NCI-H187 (cell line): Measurements from ENCODE around the gene FSTL5.

ENCODE experiments used
- DNase-seq, 2 experiments: peaks; one replicate each; lab custom pipeline; 2025; lab: John Stamatoyannopoulos, UW

The FSTL5 gene

DNA sequence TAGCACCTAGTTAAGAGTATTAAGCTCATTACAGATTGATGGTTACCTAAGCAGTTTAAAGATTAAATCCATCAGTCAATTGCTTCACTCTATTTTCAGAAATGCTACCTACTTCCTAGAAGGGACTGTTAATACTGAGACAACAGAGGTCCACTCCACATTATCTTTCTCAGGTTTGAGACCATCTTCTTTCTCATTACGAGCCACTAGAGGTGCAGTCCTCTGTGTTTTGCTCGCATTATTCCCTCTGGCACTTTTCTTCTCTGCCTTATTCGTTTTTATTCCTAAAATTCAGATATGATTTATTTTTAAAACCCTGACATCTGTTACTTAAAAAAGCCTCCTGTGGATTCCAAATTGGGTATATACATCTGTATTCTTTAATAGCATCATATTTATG, 459.1 kb downstream of the FSTL5 start:
- DNase-seq: no peak

DNA sequence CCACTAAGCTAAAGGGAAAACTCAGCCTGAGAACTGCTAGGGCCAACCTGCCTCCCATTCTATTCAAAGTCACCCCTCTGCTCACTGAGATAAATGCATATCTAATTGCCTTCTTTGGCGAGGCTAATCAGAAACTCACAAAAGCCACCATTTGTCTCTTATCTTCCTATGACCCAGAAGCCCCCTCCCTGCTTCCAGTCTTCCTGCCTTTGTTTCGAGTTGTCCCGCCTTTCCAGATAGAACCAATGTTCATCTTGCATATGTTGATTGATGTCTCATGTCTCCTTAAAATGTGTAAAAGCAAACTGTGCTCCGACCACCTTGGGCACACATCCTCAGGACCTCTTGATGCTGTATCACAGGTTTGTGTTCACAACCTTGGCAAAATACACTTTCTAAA, 459.8 kb downstream of the FSTL5 start:
- DNase-seq: no peak

DNA sequence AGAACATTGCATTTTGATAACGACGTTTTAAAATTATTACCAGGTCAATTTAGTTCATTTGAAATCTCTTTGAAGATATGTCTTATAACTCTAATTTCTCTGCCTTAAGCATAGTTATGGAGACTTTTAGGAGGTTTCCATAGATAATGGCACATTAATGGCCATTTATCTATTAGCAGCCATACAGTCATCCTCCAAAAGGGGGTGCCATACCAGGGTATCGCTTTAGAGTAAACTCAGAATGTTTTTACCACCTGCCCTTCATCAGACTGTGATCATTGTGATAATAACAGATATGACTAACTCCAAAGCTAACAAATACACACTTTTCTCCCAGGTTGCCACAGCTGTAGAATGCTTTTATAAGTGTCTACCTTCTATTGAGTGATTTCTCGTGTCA, 461.5 kb downstream of the FSTL5 start:
- no peak for DNase-seq

DNA sequence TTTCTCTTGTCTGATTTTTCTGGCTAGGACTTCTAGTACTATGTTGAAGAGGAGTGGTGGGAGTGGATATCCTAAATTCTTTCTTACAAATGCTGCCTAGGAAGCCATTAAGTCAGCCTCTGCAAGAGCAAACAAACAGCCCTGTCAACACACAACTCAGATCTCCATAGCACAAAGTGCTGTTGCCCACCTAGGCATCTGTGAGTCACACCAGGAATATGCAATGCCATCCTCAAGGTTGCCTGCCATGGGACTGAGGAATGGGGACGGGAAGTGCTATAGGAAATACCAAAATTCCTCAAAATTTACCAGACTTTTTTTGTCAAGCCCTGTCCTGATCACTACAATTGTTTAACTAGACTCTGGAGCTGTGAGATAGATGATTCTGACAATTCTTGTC, 466.9 kb downstream of the FSTL5 start:
- DNase-seq: no peak

DNA sequence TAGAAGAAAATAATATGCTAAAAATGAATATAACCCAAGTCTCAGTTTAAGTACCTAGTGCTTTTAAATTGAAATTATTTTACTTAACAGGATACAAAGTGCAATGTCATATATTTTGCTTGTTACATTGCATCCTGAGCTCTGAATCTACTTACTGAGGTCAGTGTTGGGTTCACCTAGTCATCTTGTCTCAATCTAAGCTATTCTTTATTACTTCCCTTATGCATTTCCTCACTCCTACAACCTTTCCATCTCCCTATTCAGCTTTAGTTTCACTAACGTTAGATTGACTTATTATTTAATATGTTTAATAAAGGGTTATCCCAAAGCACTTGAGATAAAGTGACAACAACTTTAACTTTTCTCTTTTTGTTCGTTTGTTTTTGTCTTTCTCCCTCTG, 483.7 kb downstream of the FSTL5 start:
- DNase-seq: no peak

DNA sequence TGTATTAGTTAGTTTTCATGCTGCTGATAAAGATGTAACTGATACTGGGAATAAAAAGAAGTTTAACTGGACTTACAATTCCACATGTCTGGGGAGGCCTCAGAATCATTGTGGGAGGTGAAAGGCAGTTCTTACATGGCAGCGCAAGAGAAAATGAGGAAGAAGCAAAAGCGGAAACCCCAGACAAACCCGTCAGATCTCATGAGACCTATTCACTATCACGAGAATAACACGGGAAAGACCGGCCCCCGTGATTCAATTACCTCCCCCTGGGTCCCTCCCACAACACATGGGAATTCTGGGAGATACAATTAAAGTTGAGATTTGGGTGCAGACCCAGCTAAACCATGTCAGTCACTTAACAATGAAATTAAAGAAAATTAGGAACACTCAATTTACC, 499.1 kb downstream of the FSTL5 start:
- no peak for DNase-seq

DNA sequence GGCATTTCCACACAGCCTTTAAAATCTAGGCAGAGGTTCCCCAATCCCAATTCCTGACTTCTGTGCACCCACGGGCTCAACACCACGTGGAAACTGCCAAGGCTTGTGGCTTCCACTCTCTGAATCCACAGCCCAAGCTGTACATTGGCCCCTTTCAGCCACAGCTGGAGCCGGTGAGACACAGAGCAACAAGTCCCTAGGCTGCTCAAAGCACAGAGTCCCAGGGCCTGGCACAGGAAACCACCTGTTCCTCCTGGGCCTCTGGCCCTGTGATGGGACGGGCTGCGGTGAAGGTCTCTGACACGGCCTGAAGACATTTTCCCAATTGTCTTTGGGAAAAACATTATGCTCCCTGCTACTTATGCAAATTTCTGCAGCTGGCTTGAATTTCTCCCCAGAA, 500.0 kb downstream of the FSTL5 start:
- DNase-seq: no peak

DNA sequence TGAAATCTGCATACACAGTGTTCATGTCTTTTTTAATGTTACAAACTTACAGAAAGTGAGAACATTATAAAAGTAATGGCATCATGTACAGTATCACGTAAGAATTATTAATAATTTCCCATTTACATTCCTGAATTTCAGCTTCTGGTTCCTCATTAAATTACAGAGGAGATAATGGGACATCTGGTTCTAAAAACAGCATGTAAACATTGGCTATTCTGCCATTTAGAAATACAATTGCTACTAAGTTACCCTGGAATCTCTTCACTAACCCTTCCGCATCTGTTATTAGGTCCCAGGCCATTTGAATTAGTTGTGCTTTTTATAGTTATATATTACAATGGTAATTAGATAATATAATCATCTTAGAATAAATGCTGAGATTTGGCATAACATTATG, 505.1 kb downstream of the FSTL5 start:
- DNase-seq: no peak

DNA sequence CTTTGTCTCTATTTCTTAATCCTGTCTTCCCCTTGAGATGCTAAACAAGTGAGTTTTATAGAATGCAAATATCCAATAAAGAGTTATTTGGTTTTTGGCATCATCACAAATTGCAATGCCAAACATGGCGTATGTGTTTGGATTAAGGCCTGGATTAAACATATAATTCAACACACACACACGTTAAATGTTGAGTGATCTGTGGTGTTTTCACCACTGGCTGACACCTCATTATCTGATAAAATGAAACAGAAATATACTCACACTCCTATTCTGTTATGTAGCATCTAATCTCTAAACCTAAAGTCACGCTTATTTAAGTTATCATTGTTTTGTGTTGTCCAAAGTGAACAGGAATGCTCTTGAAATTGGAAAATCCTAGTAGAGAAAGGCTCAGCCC, 506.2 kb downstream of the FSTL5 start:
- no peak for DNase-seq

DNA sequence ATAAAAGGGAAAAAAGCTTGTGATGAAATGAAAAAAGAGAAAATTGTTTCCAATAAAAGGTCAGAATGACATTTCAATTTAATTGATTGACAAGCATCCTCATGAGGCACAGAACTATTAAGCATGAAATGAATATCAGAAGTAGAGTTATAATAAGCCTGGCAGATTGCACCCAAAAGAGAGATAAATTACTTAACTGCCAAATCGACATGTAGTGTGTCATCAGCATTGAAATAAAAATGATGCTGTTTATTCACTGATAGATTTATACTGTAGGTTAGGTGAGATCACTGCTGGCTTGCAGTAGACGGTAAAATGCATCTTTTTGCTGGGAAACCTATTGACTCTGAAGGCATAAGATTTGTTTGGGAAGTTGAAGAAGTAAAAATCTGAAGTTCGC, 507.2 kb downstream of the FSTL5 start:
- DNase-seq: no peak

DNA sequence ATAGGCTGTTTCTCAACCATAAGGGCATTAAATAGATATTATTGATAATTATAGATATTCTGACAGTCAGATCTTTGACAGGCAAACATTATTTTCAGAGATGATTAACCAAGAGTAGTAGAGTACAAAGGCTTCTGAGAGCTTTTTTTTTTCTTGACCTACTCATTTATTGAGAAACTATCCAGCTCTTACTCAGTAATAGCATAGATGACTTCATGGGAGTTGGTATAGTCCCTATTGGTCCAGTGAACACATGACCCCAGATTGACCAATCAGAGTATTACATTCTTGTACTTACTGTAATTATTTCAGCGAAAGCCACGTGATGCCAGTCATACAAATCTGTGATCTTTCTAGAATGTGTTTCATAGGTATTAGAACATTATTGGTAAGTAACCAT, 508.7 kb downstream of the FSTL5 start:
- DNase-seq: no peak

GRCh38 chr4:161653697-161654096, 510.1 kb downstream of the FSTL5 start:
- DNase-seq: no peak

DNA sequence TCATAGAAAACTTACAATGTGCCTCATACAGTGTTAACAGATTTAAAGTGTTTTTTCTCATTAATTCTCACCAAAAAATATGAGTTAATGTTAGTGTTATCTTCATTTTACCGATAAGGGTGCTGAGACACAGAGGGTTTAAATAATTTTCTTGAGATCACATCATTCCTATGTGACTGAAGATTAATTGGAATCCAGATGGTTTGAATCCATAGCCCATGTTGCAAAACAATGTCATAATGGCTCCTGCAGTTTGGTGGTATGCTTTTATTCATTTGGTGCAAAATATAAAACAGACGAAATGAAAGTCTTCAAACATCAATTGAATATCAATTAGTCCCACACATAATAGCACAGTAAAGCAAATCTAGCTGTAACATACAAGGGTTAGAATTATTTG, 512.2 kb downstream of the FSTL5 start:
- no peak for DNase-seq

DNA sequence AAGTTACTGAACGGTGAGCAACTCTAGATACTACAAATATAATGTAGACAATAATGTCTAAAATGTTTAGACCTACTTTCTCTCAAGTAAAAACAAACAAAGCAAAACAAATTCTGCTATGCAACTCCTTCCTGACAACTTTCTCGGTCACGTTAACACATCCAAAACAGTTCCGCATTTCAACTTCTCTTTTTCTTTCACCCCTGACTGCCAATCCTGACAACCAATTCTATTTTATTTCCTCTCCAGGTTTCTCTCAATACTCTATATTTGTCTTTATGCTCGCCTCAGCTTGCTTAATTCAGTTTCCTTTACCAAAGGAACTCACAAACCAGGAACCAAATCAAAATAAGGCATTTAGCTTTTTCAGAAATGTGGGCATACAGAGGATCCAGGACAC, 513.0 kb downstream of the FSTL5 start:
- DNase-seq: no peak

- DNase-seq: no peak
These were observed 516.0 kb downstream of the FSTL5 start for GRCh38 chr4:161647757-161648156.

DNA sequence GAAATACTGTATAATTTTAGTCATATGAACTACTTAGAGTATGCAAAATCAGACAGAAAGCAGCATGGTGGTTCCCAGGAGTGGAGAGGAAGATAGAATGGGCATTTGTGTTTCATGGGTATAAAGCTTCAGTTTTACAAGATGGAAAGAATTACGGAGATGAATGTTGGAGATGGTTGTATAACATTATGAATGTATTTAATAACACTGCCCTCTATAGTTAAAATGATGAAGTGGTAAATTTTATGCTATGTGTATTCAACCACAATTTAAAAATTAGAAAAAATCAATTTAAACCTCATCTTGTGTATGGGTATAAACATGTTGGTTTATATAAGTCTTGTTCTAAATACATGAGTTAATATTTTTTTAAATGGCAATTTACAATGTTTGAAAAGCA, 521.1 kb downstream of the FSTL5 start:
- no peak for DNase-seq

DNA sequence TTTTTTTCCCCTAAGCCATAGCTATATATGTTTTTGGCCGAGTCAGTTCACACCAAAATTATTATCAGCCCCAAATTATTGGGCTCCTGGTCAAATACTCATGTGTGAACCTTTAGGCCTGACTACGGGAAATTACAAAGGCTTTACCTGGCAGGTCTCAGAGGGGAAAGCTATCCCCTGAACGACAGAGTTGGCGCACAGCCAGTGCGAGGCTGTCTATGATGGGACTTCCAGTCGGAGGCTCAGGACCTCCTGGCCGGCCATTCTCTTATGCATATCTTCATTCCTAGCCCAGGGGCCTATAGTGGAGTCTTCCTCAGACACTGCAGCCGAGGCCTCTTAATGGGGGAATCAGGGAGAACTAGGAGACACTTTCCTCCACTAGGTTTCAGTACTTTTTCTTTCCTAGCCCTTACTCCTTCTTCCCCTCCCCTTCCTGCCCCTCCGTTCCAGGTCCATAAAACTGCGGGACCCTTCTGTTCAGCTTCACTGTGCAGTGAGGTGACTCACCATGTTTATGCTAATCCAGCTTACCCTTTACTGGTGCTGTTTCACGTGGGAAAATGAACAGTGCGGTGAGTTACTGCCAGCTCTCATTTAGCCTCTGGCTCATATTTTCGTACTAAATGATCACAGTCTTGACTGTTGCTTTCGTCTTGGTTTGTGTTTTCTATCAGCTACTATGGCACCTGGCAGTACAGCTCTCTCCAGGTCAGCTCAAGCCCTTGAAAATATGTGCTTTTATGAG, 533.9 kb downstream of the FSTL5 start:
- DNase-seq: no peak

GRCh38 chr4:161604516-161605300, 559.1 kb downstream of the FSTL5 start:
- DNase-seq: no peak

GRCh38 chr4:161601011-161601410, 562.8 kb downstream of the FSTL5 start:
- DNase-seq: no peak

- no peak for DNase-seq
These were observed 568.5 kb downstream of the FSTL5 start for GRCh38 chr4:161595230-161595771.

DNA sequence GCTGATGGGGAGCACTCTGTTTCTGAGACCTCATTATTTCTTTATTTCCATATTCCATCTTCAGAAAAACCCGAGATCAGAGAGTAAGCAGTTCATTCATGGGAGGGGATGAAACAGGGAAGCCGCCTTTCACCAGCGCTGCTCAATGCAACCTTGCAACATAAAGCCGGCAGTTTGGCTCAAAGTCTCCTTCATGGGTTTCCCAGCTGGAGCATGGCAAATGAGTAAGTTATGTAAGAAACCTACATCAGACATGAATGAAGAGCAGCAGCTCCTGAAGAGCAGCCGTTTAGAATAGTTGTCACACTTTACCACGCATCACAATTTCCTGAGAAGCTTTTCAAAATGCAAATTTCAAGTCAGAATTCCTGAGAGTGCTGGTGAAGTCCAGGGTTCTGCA, 578.8 kb downstream of the FSTL5 start:
- no peak for DNase-seq

GRCh38 chr4:161583549-161583948, 580.3 kb downstream of the FSTL5 start:
- no peak for DNase-seq
